ENCODE data around the gene KRTAP10-12.

DNA sequence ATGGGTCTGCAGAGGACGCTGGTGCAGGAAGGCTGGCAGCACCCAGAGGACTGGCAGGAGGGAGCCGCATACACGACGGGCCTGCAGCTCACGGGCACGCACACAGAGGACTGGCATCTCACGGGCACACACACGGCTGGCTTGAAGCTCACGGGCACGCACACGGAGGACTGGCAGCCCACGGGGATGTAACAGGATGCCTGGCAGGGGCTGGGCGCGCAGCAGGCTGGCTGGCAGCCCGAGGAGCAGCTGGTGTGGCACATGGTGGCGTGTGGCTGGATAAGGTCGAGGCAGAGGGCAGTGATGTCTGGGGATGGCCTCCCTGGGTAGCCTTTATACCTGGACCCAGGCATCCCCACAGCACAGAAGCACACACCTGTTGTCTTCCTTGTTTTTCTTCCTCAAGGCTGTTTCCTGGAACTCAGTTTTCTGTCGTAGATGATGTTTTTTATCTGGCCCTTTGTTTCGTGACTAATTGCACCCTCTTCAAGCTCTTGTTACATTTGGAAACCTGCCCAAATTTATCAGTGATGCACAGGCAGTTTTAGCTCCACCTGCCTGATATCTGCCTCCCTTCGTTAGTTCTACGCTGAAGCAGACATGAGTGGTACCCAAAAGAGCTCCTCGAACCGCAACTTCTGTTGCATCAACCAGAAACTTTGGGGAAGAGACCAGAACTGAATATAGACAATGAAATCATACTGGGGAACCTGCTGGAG is 15.0 kb upstream of the KRTAP10-12 start, which contains the start of gene KRTAP12-1:
- TF ChIP-seq, protein P1, sequence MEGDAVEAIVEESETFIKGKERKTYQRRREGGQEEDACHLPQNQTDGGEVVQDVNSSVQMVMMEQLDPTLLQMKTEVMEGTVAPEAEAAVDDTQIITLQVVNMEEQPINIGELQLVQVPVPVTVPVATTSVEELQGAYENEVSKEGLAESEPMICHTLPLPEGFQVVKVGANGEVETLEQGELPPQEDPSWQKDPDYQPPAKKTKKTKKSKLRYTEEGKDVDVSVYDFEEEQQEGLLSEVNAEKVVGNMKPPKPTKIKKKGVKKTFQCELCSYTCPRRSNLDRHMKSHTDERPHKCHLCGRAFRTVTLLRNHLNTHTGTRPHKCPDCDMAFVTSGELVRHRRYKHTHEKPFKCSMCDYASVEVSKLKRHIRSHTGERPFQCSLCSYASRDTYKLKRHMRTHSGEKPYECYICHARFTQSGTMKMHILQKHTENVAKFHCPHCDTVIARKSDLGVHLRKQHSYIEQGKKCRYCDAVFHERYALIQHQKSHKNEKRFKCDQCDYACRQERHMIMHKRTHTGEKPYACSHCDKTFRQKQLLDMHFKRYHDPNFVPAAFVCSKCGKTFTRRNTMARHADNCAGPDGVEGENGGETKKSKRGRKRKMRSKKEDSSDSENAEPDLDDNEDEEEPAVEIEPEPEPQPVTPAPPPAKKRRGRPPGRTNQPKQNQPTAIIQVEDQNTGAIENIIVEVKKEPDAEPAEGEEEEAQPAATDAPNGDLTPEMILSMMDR (IDR thresholded peaks at IDR 0.05): no peak
- TF ChIP-seq POLR2A (IDR thresholded peaks at IDR 0.05): no peak

Data from prostate gland (tissue), 2 donors.